Fibroblast of the aortic adventitia (primary cell): ENCODE data around the gene SVBP. TPM values are rescaled to one million over a fixed set of nuclear protein-coding genes. Genes with fewer than 3 reads are reported as not detected.

Experiments
- DNase-seq: peaks from one replicate; pipeline ENCODE4 v3.0.0-alpha.2; 2010; ENCODE audit warnings: low read depth
- H3K4me3 ChIP-seq: 2 replicates; pipeline ENCODE4 v1.5.1; 2011; ENCODE audit warnings: low read depth, mild to moderate bottlenecking, control low read depth, low read length, moderate library complexity
- total RNA-seq: library from RNA; depleted of rRNA; stranded (reverse); fragments of >200 nt; gene quantifications from 2 replicates; pipeline ENCODE4 v1.2.3, GENCODE V29; 2012; ENCODE audit warnings: low replicate concordance
- TF ChIP-seq, protein P1 (sequence below): IDR thresholded peaks from 2 replicates; pipeline ENCODE4 v1.5.1; 2011; ENCODE audit warnings: mild to moderate bottlenecking, low read length, control low read depth, inconsistent platforms; ENCODE audit not compliant: insufficient read depth

SVBP gene
- total RNA-seq, 1 donor, result 18.9 TPM

DNA sequence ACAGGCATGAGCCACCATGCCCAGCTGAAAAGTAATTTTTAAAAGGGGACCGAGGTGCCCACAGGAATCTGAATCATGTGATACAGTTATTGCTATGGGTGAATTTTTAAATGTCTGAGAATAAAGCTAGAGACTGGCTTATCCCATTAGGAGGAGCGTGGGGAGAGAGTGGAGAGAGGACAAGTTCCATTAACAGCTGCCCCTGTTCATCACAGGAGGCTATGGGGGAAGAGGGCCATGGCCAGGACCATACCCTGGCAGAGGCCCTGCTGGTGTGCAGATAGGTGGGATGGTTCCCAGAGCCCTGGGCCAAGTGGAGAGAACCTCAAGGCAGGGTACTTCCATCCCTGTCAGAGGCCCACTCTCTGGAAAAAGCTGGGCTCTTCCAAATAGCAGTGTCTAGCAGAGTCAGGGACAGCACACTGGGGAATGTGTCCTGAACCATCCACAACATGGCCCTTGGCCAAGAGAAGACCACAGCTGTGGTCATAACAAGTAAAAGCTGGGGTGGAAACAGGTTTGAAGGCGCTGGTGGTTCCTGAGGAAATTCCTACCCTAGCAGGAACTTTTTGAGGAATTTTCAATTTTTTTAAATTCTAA, 15.5 kb upstream of the SVBP start:
- DNase-seq, result no peak
- TF ChIP-seq, protein P1, sequence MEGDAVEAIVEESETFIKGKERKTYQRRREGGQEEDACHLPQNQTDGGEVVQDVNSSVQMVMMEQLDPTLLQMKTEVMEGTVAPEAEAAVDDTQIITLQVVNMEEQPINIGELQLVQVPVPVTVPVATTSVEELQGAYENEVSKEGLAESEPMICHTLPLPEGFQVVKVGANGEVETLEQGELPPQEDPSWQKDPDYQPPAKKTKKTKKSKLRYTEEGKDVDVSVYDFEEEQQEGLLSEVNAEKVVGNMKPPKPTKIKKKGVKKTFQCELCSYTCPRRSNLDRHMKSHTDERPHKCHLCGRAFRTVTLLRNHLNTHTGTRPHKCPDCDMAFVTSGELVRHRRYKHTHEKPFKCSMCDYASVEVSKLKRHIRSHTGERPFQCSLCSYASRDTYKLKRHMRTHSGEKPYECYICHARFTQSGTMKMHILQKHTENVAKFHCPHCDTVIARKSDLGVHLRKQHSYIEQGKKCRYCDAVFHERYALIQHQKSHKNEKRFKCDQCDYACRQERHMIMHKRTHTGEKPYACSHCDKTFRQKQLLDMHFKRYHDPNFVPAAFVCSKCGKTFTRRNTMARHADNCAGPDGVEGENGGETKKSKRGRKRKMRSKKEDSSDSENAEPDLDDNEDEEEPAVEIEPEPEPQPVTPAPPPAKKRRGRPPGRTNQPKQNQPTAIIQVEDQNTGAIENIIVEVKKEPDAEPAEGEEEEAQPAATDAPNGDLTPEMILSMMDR, result no peak
- H3K4me3 ChIP-seq, result no peak overlapping the region

DNA sequence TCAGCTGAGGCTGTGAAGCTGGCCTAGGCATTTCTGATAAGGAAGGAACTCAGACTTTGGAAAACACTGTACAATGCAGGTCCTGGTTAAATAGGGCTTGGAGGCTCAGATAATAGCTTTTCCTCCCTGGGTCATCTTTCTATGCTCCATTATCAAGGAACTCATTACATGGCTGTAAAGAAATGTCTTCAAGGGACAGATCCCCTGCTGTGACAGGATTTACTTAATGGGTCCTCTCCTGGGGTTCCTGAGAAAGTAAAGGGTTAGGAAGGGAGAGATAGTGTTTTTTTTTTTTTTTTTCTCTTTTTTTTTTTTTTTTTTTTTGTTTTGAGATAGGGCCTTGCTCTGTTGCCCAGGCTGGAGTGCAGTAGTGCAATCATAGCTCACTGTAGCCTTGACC, 14.1 kb upstream of the SVBP start:
- TF ChIP-seq, protein P1, result no peak
- no peak overlapping the region for H3K4me3 ChIP-seq
- no peak for DNase-seq

DNA sequence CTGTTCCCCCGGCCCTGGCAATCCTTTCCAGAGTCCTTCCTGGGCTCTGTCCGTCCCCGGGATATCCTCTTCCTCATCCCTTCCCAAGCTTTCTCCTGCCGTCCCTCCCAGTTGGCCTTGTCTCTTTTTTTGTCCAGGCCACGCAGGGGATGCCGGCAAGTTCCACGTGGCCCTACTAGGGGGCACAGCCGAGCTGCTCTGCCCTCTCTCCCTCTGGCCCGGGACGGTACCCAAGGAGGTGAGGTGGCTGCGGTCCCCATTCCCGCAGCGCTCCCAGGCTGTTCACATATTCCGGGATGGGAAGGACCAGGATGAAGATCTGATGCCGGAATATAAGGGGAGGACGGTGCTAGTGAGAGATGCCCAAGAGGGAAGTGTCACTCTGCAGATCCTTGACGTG, 13.4 kb upstream of the SVBP start:
- DNase-seq, result no peak
- no peak overlapping the region for H3K4me3 ChIP-seq
- TF ChIP-seq, protein P1, result no peak

DNA sequence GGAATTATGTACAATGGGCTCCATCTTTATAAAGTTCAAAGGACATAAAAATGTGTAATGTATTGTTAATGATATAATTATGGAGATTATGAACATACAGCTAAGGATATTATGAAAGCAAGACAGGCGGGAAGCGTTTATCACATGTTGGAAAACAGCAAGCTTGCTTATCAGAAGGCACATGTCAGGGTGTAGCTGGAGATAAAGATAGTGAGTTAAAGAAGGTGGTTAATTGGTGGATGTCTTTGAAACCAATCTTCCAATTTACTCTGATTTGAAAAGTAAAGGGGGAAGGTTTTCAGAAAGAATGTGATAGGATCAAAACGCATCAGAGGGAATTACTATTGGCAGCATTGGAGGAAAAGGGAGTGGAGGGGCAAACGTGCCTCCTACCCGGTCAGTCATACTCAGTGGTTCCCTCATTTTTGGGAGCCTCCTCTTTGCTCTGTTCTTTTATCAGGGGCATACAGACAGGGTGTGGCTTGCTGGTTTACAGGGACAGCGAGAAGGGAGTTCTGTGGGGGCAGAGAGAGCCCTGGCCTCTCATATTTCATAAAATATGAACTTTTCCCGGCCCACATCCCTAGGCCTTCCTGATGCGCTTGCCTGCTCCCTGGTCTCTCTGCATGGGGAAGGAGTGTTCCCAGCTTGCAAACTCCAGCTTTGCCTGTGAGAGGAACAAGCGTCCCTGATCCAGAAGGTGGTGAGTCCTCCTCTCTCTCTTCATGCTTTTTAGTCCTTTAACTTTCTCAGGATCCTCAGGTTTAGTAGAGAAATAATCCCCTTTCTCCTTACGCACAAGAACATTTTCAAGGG, 8.0 kb upstream of the SVBP start:
- H3K4me3 ChIP-seq, result no peak overlapping the region
- TF ChIP-seq, protein P1, result no peak
- no peak for DNase-seq

DNA sequence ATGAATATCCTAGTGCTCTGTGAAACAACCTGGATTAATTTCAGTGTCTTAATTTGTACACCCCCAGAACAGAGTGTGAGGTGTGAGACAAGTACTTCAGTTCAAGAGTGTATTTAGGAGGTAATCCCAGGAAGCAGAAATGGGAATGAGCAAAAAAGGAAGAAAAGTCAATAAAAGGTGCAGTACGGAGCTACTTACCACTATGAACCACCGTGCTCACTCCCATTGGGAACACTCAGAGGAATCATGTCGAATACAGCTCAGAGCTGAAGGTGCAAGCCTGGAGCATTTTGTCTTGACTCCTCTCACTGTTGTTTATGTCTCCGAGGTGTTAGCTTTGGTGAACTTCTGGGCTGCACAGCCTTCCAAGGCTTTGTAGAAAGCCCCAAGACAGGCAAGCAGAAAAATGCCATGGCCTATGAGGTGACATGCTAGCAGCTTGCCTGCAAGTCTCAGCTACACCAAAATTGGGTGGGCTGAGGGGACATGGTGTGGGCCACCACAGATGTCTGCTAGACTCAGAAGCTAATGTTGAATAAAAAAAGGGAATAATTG, 7.4 kb upstream of the SVBP start:
- no peak overlapping the region for H3K4me3 ChIP-seq
- TF ChIP-seq, protein P1, result no peak

DNA sequence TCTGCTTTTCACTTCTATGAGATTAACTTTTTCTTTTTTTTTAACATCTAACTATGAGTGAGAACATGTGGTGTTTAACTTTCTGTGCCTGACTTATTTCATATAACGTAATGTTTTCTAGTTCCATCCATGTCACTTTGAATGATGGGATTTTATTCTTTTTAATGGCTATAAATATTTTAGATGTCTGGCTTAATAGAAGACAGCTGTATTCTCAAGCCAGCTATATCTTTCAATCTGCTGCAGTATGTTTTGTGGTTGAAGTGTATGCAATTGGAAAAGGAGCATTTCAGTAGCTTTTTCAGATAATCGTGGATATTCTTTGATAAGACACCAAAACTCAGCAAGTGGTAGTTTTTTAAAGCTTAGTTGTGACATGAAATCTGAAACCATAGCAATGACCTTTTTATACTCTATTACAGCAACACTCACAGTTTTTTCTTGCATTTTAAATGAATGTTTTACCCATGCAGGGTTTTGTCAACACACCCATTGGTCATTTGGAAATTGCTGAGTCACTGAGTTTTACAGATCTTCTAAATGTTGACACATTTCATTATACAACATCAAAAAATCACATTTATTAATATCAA, 5.7 kb upstream of the SVBP start:
- TF ChIP-seq, protein P1, result no peak
- no peak overlapping the region for H3K4me3 ChIP-seq
- DNase-seq, result peak; percentile 58

More for the DNA sequence above, 7.4 kb upstream of the SVBP start:
- DNase-seq, result no peak
